GM12875 (cell line): ENCODE data around the gene C1orf35.

Source experiments
- H3K4me3 ChIP-seq: one replicate; pipeline ENCODE4 v1.5.1; 2011; ENCODE audit warnings: low read depth, low read length, control low read depth
- TF ChIP-seq, protein P1 (sequence below): IDR thresholded peaks from 2 replicates; pipeline ENCODE4 v1.5.1; 2011; ENCODE audit warnings: low read depth, mild to moderate bottlenecking, control low read depth, inconsistent platforms, low read length, moderate library complexity, borderline replicate concordance; ENCODE audit not compliant: insufficient read depth

Gene C1orf35

DNA sequence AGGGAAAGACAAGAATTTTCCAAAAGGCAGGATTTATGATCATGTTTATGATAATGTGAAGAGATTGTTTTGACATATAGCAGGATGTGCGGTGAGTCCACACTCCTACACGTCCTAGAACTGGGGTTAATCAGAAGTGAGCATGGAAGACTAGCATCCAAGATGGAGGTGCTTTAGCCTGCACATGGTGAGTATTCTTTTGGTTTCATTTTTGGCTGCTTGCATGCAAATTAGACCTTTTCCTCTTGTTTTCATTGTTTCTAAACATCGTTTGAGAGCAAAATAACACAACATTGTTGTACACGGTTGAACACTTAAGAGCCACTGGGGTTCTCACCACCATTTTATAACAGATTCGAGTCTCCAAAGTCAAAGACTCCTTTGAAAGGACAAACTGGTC lies 22.1 kb upstream of the C1orf35 start:
- no peak overlapping the region for H3K4me3 ChIP-seq
- TF ChIP-seq, protein P1, sequence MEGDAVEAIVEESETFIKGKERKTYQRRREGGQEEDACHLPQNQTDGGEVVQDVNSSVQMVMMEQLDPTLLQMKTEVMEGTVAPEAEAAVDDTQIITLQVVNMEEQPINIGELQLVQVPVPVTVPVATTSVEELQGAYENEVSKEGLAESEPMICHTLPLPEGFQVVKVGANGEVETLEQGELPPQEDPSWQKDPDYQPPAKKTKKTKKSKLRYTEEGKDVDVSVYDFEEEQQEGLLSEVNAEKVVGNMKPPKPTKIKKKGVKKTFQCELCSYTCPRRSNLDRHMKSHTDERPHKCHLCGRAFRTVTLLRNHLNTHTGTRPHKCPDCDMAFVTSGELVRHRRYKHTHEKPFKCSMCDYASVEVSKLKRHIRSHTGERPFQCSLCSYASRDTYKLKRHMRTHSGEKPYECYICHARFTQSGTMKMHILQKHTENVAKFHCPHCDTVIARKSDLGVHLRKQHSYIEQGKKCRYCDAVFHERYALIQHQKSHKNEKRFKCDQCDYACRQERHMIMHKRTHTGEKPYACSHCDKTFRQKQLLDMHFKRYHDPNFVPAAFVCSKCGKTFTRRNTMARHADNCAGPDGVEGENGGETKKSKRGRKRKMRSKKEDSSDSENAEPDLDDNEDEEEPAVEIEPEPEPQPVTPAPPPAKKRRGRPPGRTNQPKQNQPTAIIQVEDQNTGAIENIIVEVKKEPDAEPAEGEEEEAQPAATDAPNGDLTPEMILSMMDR = no peak

DNA sequence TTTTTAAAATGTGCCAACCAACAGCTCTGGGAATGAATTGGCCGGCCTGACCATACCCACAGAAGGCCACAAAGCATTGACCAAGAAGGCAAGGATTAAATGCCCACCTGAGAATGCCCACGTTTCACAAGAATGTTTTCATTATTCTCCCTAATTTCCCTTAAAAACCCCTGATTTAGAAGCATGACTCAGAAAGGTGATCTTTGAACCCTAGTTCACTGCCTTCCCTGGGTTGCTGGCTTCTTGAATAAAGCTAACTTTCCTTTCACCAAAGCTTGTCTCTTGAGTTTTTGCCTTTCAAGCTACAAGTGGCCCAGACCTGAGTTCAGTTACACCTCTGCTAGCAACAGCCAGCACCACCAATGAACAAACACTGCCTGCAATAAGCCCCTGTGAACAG lies 20.4 kb upstream of the C1orf35 start:
- TF ChIP-seq, protein P1 = no peak
- no peak overlapping the region for H3K4me3 ChIP-seq

DNA sequence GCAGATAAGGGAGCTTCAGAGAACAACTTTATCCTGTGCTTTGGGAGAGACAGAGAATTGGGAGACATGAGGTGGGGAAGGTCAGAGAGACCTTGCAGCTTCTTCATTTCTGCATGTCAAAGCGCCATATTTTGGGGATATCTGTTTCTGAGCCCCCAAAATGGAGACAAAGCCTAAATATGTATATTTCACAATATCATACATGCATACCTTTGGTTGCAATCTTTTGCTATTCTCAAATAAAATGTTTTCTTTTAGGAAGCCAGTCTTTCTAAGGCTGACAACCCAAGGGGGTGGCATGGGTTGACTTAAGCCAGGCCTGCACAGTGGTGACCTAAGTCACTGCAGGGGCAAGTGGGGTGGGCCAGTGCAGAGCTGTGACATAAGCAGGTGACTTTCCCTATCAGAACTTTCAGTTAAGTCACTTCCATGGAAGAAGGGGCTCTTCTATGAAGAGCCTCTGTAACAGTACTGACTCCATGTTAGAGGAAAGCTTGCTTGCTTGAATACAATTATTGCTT lies 19.9 kb upstream of the C1orf35 start:
- H3K4me3 ChIP-seq = no peak overlapping the region
- TF ChIP-seq, protein P1 = no peak

DNA sequence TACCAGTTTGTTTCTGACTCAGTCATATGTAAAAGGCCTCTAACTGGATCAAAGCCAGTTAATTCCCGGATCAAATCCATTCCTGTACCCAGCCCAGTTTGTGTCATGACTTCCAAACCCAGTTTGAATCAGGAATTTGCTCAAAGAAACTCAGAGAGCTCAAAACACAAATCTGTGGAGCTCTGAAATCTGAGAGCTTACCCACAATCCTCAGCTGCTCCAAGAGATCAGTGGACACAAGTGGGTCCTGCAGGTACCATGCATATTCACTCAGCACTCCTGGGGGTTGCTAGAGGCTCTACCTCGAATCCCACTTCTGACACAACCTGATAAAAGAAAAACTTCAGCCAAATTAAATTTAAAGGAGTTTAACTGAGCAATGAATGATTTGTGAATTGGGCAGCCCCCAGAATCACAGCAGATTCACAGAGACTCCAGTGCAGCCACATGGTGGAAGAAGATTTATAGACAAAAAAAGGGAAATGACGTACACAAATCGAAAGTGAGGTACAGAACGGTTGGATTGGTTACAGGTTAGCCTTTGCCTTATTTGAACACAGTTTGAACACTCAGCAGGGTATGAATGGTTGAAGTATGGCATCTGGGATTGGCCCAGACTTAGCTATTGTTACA lies 17.8 kb upstream of the C1orf35 start:
- H3K4me3 ChIP-seq = no peak overlapping the region
- TF ChIP-seq, protein P1 = no peak

DNA sequence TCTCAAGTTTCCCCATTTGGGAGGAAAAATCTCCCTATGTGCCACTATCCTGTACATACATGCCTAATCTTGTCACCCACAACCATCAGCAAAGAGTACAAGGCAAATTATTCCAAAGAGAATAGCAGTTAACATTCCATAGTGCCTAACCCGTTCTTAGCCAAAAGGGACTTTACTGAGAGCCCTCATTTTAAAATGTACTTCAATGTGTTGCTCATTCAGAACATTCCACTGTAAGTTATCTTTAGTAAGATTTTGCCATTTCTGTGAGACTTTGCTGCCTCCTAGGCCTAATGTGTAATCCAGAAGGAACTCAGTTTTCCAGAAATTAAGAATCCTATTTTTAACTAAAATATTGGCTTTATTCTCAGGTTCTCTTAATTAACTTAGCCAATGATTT lies 17.2 kb upstream of the C1orf35 start:
- TF ChIP-seq, protein P1 = no peak
- H3K4me3 ChIP-seq = no peak overlapping the region

DNA sequence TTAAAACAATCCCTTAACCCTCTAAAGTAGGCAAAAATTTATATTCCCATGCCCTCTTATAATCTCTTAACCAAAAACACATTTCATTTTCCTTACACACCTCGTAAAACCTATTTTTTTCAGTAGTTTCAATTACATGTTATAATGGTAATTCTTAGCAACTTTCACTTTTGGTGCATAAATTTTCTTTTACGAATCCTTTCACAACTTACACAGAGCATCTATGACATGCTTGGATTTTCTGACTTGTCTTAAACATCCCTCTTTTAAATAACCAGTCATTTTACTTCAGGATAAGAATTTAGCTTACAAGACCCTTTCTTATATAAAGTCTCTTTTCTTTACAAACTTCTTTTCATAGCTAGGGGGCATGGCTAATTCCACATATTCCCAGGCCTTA lies 14.9 kb upstream of the C1orf35 start:
- TF ChIP-seq, protein P1 = no peak
- no peak overlapping the region for H3K4me3 ChIP-seq

DNA sequence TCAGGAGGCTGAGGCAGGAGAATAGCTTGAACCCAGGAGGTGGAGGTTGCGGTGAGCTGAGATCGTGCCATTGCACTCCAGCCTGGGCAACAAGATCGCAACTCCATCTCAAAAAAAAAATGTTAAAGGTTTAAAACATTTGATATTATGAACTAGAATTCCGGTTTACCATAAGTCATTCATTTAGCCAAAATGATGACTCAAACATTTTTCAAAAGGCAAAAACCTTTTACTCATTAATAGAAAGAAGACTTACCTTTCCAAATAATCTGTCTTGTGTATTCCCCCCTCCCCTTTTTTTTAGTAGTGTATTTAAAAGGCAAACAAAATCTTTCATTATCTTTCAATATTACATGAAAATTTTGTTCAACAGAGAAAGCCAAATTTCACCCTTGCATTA lies 14.2 kb upstream of the C1orf35 start:
- no peak overlapping the region for H3K4me3 ChIP-seq
- TF ChIP-seq, protein P1 = no peak
